SH-SY5Y (cell line): ENCODE data around the gene FSHR.

Experiments used
- GATA2 ChIP-seq: IDR thresholded peaks from 2 replicates; pipeline ENCODE4 v1.6.1; 2011; ENCODE audit warnings: mild to moderate bottlenecking, low read depth, low read length
- GATA3 ChIP-seq: IDR thresholded peaks from 2 replicates; pipeline ENCODE4 v1.6.1; 2011; ENCODE audit warnings: low read depth, mild to moderate bottlenecking, low read length, moderate library complexity

GRCh38 chr2:49003201-49003600 lies 151.1 kb downstream of the FSHR start:
- TF ChIP-seq GATA3, result no peak
- no peak for TF ChIP-seq GATA2
